Medulla oblongata (tissue), 1 donor: Measurements from ENCODE around the gene FAM187B.
"Not testable (repeated sequence)": the region's sequence is repeated elsewhere in the genome, so short reads cannot be mapped to it uniquely, and the experiment has no call there.

ENCODE experiments used
- DNase-seq: peaks from one replicate; pipeline ENCODE4 v3.0.0-alpha.2; 2015; ENCODE audit errors: extremely low spot score

Gene FAM187B

DNA sequence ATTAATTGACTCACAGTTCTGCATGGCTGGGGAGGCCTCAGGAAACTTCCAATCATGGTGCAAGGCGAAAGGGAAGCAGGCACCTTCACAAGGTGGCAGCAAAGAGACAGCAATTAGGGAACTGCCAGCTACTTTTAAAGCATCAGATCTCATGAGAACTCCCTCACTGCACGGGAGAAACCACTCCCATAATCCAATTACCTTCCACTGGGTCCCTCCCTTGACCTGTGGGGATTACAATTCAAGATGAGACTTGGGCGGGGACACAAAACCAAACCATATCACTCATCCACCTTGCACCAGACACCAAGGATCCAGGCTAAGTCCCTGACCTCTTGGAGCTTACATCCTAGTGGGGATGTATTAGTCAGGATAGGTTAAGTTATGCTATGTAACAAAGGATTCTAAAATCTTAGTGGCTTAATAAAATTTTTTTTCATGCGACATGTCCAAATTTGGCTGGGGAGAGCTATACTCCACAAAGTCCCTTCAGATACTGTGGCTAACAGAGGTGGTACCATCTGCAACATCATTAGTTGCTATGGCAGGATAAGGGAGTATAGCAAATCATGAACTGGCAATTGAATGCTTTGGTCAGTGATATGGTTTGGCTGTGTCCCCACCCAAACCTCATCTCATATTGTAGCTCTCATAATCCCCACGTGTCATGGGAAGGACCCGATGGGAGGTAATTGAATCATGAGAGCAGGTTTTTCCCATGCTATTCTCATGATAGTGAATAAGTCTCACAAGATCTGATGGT is 8.3 kb upstream of the FAM187B start:
- no peak for DNase-seq

DNA sequence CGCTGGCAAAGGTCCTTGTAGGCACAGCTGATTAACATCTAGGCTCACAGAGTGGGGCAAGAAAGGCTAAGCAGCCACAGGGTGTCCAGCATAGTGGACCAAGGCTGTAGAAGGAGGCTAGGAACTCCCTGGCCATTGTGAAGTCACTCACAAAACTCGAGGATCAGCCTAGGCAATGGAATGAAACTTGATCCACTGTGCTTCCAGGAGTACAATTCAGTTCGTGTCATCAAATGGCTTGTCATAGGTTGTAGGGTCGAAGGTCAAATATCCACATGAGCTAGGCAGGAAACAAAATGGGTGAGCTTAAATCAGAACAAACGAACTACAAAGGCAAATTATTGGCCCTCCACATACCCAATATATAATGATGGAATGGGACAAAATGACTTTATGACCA is 4.4 kb upstream of the FAM187B start:
- DNase-seq = no peak

DNA sequence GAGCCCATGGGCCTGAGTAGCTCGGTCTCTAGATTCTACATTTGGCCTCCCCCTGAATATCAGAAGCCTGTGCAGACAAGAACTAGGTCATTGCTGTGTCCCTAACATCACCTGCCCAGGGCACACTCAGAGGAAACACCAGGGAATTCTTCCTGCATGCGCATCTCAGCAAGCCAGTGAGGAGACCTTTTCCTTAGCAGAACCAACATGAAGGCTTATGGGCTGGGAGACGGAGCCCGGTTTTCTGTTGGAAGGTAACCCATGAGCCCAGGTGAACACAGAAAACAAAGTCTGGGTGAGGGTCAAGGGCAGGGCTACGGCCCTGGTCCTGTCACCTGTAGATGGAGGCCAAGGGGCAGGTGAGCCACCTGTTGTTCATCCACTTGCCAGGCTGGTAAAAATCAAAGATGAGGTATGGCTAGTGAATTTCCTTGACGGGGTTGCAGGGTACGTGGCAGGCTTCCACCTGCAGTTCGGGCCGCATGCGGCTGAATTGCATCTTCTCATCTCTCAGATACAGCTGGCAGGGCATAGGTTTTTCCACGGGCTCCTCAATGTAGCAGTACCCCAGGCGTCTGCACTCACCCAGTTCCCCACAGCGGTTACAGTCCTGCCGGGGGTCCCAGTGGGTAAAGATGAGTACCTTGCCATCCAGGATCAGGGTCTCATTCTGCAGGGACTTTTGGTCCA is 3.6 kb upstream of the FAM187B start:
- DNase-seq = no peak

DNA sequence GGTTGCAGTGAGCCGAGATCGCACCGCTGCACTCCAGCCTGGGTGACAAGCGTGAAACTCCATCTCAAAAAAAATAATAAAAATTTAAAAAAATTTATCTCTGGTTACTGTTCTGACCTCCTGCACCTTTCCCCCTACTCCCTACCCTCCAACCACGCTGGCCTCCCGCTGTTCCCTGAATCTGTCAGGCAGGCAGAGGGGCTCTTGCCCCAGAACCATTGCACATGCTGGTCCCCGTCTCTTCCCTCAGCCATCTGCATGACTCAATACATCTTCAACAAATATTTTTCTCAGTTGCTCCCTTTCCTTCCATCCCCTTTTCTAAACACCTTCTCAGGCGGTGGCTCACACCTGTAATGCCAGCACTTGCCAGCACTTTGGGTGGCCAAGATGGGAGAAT is 1.1 kb upstream of the FAM187B start:
- DNase-seq = no peak

DNA sequence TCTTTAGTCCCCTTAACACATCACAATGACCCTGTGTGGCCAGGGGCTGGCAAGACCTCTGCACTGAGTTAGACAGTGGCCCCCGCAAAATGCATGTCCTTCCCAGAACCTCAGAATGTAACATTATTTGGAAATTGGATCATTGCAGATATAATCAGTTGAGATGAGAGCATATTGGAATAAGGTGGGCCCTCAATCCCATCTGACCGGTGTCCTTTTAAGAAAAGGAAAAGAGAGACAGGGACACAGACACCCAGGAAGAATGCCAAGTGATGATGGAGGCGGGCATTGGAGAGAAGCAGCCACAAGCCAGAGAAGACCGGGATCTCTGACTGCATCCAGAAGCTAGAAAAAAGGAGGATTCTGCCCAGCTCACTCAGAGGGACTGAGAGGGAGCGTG is 1.8 kb downstream of the FAM187B start:
- DNase-seq = no peak

DNA sequence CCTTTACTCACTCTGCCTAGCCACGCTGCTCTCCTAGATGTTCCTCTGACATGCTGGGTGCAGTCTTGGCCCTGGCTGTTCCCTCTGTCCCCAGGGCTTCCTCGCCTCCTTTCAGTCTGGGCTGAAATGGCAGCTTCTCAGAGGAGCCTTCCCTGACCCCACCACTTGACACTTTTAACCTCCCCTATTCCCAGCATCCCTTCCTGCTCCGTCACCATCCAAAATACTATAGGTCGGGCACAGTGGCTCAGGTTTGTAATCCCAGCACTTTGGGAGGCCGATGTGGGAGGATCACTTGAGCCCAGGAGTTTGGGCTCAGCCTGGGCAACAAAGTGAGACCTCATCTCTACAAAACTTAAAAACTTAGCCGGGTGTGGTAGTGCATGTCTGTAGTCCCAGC is 2.6 kb downstream of the FAM187B start:
- DNase-seq = no peak

DNA sequence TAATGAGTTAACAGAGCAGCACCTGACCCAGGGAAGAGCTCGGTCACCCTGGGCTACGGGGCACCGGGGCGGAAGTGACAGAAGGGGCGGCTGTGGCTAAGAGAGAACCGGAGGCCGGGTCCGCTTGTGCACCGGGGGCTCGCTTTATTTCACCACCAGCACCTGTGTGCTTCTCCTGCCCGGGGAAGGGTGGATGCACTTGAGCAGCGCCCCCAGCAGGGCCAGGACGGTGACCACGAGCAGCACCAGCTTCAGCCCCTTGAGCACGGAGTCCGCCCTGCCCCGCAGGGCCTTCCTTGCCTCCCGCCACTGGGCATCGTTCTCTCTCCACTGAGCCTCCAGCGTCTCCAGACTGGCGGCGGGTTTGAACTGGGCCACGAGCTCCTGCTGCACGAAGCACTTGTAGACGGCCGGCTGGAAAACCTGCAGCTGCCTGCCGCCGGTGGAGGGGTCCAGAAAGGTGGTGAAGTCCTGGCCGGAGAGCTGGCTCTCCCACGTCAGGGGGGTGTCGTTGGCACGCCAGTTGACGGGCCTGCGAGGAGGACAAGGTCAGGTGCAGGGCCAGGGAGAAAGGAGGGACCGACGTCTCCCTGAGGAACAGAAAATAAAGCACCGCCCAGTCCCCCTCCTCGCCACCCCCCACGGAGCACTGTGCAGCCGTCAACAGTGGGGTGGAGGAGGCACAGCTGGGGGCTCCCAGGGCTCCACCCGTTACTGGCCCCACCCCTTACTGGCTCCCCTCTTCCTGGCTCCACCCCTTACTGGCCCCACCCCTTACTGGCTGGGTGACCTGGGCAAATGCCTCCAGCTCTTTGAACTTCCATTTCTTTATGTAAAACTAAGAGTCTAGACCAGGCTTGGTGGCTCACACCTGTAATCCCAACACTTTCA is 3.6 kb downstream of the FAM187B start:
- DNase-seq = no peak

DNA sequence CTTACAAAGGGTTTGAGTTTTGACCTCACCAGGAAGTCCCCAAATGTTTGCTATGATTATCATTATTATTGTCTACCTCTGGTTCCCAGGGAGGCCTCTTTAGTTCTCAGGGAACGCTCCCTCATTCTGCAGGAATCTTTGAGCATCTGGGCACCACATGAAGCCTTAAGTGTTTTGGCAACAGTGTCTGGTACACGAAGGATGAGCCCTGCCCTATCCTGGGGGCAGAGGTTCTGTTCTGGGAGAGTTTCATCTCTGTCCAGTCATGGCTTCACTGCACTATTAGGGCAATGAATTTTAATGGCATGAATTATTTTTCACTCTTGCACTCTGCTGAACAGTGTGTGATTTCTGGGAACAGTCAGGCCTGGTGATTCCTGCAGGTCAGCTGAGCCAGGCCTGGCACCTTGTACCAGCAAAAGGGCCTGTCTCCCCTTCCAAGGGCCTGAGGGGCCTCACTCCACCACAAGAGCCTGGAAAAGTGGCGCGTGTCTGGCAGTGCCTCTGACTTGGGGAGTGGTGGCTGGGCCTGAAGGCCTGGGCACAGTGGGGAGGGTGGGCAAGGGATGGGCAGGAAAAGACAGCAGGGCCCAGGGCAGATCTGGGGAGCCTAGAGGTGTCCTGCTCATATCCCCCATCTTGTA is 4.6 kb downstream of the FAM187B start:
- DNase-seq = no peak

DNA sequence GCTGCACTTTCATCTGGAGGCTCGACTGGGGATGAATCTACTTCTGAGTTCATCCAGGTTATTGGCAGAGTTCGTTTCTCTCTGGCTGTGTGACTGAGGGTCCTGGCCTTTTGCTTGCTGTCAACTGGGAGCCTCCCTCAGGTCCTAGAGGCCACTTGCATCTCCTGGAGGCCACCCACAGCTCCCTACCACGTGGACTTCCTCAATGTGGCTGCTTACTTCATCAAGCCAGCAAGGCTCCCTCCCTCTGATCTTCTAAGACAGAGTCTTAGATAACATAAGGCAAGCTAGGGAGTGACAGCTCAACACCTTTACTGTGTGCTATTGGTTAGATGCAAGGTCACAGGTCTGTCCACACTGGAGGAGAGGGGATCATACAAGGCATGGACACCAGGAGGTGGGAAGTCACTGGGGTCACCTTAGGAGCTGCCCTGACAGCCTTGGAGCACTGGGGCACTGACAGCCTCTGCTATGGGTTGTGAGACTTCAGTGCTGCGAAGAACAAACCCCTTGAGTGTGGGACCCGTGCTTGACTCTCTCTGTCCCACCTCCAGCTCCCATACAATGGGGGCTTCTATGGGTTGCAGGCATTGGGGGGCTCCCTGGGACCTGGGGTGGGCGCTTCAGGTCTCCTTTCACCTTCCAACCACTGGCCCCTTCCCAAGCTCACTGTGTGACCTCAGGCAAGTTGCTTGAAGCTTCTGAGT is 5.3 kb downstream of the FAM187B start:
- DNase-seq = no peak

DNA sequence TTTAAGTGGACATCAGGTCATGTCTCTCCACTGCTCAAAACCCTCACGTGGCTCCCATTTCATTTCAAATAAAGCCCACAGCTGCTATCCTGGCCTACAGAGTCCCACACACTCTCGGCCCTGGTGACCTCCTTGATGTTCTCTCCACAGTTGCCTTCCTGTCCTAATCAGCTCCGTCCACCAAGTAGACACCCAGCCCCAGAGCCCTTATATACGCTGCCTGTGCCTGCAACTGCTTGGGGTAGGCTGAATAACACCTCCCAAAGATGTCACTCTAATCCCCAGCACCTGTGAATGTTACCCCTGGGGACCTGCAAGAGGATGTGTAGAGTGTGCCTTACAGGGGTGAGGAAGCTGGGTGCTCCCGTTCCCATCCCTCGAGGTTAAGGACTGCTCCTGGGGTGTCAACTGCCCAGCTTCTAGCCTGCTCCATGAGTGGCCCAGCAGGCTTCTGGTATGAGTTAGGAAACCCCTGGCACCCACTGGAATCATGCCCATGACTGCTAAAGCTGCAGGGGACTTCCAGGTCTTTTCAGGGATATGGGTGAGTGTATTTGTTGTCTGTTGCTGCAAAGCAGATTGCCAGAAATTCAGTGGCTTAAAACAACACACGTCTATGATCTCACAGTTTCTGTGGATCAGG is 6.0 kb downstream of the FAM187B start:
- no peak for DNase-seq

DNA sequence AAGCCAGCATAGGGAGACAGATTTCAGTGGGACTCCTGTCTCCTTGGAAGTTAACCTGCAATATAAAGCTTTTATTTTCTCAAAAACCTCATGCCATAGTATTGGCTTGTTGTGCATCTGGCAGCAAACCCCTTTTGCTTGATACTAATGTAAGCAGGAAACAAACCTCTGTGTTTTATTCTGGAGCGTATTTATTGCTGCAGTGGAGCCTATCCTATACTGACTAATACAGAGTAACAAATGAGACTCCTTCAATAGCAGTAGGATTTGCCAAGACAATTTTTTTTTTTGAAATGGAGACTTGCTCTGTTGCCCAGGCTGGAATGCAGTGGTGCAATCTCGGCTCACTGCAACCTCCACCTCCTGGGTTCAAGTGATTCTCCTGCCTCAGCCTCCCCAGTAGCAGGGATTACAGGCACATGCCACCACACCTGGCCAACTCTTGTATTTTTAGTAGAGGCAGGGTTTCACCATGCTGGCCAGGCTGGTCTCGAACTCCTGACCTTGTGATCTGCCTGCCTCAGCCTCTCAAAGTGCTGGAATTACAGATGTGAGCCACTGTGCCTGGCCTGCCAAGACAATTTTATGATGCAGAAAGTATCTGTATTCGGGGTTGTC is 7.5 kb downstream of the FAM187B start:
- DNase-seq = not testable (repeated sequence)

DNA sequence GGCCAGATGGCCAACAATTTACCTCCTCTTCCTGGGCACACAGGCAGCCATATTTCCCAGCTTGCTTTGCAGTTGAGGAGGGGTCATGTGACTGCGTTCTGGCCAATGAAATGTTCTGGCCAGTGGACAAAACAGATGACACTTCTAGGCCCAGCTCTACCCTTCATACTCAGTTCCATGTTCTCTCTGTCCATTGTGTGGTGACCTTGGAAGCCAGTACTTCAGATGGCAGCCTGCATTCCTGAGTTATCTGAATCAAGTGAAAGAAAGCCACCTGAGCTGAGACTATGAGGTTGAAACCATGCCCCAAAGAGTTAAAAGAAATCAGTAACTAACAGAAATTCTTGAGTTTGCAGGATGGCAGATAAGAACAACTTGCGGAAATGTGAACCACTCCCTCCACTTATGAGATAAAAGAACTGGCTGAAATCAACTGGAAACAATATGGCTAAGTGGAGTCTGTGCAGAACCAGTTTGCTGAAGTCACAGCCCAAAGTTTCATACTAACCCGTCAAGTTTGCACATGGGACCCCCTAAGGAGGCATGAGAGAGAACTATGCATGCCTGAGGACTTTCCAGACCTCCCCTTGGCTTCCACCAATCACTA is 8.1 kb downstream of the FAM187B start:
- DNase-seq = no peak

DNA sequence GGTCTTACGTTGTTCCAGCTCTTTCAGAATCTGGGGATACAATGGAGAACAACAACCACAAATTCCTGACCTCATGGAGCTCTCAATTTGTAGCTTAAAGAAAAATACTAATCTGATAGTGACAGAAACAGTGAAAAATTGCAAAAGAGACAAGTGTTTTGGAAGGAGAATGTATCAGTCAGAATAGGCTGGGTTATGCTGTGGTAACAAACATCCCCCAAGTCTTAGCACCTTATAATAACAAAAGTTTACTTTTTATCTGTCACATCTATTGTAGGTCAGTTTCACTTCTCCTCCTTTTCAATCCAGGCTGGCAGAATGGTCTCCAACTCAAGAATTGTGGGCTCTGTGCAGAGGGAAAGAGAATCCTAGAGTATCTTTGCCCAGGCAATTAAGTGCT is 9.5 kb downstream of the FAM187B start:
- no peak for DNase-seq

DNA sequence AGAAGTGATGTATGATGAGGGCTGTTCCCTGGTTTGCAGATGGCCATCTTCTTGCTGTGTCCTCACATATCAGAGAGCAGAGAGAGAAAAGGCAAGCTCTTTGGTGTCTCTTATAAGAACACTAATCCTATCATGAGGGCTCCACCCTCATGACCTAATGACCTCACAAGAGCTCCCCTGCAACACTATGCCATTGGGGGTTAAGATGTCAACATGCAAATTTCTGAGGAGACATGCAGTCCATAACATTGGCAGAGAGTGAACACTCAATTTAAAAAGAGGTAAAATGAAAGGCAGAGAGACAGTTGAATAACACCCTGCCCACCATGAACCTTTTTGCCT is 10.9 kb downstream of the FAM187B start:
- DNase-seq = no peak

DNA sequence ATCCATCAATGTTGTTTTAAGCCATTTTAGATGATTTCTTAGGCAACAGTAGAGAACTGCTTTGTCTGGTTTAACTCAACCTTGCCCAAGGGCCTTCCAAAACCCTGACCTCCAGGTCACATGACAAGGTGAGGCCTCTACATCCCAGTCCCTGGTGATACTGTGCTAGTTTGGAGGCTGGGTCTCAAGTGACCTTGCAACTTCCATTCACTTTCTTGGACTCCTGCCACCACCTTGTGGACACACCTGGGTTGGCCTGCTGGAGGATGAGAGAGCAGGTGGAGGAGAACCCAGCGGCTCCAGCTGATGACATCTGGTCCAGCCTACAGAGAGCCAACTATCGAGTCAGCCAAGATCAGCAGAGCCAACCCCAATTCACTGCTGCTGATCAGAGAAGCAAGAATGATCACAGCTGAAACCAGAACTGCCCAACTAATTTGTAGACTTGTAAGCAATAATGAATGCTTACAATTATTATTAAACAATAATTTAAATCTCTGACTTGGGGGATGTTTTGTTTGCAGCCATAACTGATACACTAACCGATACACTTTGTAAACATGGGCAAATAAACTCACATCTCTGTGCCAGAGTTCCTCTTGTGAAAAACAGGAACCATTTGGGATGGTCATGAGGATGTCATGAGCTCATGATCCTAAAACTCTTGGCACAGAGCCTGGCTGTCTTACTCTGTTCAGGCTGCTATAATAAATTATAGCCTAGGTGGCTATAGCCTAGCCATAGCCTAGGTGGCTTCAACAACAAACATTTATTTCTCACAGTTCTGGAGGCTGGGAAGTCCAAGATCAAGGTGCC is 11.5 kb downstream of the FAM187B start:
- DNase-seq = peak; percentile 85

DNA sequence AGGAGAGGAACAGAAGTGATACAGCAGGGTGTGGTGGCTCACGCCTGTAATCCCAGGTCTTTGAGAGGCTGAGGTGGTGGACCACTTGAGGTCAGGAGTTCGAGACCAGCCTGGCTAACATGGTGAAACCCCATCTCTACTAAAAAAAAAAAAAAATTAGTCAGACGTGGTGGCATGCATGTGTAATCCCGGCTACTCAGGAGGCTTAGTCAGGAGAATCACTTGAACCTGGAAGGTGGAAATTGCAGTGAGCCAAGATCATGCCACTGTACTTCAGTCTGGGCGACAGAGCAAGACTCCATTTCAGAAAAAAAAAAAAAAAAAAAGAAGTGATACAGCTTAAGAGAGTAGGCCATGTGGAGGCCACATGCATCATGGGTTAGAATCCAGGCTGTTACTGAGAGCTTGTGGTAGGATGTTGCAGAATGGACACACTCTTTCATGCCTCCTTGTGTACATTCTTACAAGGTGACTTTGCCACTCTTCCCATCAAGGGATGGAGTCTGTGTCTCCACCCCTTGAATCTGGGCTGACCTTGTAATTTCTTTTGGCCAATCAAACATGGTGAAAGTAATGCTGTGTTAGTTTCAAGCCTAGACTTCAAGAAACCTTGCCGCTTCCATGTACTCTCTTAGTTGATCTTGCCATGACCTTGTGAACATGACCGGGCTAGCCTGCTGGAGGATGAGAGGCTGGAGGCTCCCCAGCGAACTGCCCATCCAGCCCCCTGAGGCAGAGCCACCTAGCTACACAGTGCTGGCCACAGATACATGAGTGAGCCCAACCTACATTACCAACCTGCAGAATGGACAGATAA is 12.3 kb downstream of the FAM187B start:
- no peak for DNase-seq

DNA sequence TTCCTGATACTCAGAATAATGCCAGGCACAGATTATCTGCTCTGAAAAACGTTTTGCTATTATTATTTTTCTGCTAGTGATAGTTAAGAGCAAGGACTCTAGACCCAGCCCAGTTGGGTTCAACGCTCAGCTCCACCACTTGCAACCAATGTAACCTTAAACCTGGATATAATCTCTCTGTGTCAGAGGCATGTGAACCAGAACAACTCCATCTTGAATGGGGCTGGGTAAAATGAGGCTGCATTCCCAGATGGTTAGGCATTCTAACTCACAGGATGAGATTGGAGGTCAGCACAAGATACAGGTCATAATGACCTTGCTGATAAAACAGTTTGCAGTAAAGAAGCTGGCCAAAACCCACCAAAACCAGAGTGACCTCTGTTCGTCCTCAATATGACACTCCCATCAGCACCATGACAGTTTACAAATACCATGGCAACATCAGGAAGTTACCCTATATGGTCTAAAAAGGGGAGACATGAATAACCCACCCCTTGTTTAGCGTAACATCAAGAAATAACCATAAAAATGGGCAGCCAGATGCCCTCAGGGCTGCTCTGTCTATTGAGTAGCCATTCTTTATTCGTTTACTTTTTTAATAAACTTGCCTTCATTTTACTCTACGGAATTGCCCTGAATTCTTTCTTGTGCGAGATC is 13.6 kb downstream of the FAM187B start:
- no peak for DNase-seq
